AG20443 (cell line): ENCODE results near the gene OR10W1.

ENCODE experiments used
- DNase-seq: peaks from one replicate; pipeline ENCODE4 v3.0.0; 2012; ENCODE audit warnings: low spot score, mixed read lengths

The OR10W1 gene, protein sequence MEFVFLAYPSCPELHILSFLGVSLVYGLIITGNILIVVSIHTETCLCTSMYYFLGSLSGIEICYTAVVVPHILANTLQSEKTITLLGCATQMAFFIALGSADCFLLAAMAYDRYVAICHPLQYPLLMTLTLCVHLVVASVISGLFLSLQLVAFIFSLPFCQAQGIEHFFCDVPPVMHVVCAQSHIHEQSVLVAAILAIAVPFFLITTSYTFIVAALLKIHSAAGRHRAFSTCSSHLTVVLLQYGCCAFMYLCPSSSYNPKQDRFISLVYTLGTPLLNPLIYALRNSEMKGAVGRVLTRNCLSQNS

DNA sequence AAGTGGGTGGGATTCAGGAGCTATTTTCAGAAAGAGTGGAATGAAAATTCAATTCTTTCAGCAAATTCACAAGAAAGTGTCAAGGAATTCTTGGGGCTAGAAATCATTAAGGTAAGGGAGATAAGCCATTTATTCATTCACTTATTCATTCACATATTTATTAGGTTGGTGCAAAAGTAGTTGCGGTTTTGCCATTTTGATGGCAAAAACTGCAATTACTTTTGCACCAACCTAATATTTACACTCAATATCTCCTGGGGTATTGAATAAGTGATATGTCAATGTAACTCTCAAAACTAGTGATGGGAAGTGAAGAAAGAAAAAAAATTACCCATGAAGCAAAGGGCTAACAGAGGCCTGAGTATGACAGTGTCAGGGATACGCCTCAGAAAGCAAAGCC lies at the start of gene OR10W1:
TSS of gene OR10W1 (minus strand) at position 119 of the 400 bp plus-strand sequence. CDS start 402 bp downstream, outside the sequence.
- no peak for DNase-seq

DNA sequence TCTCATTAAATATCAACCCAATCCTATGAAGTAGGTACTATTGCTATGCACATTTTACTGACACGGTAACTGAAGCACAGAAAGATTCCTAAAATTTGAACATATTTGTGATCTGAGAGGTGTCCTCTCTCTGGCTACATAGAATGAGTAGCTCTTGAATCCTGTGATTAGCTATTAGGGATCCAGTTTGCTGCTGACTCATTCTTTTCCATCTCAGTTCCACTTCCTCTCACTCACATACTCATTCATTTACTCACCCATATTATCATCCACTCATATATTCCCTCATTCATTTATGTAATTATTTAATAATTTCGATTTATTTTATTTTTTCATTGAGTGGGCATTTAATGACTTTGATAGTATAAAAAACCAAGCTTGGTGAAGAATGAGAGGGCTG lies 48.1 kb upstream of the OR10W1 start:
- peak; percentile 17 for DNase-seq

DNA sequence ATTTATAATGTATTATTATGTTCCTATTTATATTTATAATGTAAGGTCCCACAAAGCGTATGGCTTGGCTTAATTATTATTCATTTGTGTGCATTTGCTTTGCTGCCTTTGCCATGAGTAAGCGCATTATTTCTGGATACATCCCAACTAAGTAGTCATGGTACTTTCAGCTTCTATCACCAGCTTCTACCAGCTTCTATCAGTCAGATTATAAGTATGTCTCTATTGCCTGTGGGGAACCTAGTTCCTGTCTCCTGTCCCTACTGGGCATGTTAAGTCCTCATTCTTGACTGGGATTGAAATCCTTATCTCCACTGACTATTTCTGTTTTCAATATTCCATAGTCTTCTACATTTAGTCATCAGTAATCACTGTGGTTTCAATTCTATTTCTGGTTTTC lies 33.5 kb upstream of the OR10W1 start:
- peak; percentile 33 for DNase-seq

DNA sequence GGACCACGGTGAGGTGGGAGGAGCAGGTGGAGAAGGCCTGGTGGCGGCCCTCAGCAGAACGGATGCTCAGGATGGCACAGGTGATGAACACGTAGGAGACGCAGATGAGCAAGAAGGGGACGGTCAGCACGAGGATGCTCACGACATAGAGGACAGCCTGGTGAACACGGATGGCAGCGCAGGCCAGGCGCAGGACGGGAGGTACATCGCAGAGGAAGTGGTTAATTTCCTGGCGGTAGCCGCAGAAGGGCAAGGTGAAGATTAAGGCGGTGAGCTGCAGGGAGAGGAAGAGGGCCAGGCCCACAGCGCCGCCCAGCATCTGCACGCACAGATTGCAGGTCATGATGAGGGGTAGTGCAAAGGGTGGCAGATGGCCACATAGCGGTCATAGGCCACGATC lies 24.0 kb upstream of the OR10W1 start:
- DNase-seq, result no peak

DNA sequence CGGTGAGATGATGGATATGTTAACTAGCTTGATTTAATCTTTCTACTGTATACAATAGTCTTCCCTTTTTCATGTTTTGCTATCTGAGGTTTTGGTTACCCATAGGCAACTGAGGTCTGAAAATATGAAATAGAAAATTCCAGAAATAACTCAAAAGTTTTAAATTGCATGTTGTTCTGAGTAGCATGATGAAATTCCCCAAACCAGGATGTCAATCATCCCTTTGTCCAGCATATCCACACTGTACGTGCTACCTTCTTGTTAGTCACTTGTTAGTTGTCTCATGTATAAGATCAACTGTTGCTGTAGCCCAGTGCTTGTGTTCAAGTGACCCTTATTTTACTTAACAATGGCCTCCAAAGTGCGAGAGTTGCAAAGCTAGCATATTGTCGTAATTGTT lies 21.2 kb upstream of the OR10W1 start:
- no peak for DNase-seq

DNA sequence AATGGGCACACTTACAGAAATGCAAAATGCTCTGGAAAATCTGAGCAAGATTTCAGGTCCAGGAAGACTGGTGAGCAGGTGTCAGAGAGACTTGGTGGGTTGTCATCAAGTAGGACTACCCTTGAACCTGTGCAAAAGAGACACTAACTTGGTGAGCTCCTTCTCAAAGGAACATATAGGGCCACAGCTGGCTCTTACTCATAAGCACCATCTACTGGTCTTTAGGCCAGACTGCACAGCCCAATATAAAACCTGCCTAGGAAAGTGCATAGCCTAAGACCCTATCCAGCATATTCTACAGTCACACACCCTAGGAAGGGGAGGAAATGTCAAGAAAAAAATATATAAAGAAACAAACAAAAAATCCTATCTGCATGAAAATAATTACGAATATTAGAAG lies 18.2 kb upstream of the OR10W1 start:
- DNase-seq, result peak; percentile 52

DNA sequence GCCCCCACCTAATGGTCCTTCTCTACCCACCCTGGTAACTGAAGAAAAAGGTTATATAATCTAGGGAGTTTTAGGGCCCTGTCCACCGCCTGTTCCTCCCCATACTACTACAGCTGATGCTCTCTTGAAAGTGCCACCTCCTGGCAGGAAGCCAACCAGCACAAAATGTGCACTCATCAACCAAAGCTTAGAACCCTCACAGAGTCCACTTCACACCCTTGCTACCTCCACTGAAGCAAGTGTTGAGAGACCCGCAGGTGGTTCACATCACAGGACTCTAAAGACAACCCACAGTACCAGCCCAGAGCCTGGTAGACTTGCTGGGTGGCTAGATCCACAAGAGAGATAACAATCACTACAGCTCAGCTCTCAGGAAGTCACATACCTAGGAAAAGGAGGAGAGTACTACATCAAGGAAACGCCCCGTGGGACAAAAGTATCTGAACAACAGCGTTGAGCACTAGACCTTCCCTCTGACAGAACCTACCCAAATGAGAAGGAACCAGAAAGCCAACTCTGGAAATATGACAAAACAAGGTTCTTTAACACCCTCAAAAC lies 17.5 kb upstream of the OR10W1 start:
- DNase-seq, result no peak

DNA sequence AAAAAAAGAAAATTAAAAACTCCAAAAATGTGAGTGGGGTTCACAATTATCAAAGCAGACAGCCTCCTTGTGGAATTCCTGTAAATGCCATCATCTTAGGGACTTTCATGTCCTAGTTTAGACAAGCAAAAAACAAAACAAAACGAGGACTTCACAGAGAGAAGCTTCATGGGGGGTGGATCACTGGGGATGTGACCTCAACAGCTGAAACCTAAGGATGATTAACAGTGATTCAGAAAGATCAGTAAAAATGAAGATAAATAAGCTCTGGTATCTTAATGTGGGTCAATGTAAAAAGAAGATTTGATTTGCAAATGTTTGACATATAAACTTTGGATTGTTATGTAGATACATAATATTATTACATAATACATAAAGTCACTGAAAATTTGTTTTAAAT lies 8.1 kb upstream of the OR10W1 start:
- no peak for DNase-seq

DNA sequence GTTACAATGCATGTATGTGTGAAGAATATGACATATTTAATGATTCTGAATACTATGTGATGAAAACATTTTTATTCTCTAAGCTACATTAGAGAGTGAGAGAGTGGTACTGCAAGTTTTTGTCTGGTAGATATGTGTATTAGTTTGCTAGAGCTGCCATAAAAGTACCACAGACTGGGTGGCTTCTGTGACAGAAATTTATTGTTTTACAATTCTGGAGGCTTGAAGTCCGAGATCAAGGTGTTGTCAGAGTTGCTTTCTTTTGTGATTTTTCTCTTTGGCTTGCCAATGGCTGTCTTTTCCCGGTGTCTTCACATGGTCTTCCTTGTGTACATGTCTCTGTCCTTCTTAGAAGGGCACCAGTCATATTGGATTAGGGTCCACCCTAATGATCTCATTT lies 6.9 kb upstream of the OR10W1 start:
- no peak for DNase-seq

DNA sequence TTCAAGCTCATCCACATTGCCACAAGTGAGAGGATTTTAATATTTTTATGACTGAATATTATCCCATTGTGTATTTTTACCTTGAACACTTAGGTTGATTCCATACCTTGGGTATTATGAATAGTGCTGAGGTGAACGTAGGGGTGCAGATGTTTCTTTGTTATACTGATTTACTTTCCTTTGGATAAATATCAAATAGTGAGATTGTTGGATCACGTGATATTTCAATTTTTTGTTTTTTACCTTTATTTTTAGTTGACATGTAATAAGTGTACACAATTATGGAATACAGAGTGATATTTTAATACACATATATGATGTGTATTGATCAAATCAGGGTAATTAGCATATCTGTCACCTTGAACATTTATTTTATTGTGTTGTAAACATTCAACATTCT lies 8.1 kb downstream of the OR10W1 start:
- no peak for DNase-seq

DNA sequence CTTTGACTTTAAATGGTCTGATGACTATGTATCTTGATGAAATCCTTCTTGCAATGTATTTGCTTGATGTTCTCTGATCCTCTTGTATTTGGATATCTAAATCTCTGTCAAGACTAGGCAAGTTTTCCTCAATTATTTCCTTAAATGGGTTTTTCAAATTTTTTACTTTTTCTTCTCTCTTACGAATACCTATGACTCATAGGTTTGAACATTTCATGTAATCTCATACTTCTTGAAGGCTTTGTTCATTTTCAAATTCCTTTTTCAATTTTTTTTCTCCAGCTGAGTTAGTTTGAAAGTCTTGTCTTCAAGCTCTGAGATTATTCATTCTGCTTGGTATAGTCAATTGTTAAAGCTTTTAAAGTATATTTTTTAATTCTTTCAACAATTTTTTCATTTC lies 13.1 kb downstream of the OR10W1 start:
- DNase-seq, result no peak

DNA sequence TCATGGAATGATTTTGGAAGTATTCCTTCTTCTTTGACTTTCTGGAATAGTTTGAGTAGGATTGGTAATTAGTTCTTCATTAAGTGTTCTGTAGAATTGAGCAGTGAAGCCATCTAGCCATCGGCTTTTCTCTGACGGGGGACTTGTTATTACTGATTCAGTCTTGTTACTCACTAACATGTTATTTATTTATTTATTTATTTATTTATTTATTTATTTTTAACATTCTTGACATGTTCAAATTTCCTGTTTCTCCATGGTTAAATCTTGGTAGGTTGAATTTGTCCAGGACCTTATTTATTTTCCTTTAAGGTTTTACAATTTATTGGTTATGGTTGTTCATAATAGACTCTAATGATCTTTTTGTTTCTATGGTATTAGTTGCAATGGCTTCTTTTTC lies 24.1 kb downstream of the OR10W1 start:
- DNase-seq, result no peak

DNA sequence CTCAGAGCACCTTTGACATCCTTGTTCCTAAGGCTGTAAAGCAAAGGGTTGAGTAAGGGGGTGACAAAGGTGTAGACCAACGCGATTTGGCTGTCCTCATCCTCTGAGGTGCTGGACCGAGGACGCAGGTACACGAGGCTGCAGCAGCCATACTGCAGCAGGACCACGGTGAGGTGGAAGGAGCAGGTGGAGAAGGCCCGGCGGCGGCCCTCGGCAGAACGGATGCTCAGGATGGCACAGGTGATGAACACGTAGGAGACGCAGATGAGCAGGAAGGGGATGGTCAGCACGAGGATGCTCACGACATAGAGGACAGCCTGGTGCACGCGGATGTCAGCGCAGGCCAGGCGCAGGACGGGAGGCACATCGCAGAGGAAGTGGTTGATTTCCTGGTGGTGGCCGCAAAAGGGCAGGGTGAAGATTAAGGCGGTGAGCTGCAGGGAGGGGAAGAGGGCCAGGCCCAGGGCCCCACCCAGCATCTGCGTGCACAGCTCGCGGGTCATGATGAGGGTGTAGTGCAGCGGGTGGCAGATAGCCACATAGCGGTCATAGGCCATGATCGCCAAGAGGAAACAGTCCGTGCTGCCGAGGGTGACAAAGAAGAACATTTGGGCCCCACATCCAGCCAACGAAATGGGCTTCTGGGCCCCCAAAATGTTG lies 40.0 kb downstream of the OR10W1 start:
- no peak for DNase-seq

DNA sequence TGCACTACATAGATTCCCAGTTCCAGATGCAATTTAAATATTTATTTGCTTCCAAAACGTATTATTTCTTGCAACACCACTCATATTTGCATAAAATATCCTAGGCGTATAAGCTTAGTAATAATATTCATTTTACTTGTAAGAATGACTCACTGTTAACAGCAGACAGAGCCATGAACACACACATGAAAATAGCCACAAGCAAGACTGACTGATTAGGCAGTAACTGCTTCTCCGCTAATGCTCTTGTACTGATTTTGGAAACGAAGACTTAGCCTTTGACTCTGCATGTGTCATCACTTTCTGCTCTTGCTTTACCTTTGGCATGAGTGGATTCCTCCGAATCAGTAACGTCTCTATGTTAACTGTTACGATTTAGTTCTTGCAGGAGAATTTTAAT lies 45.3 kb downstream of the OR10W1 start:
- DNase-seq, result no peak
